ENCODE data around the gene BSCL2. TPM values are rescaled to one million over a fixed set of nuclear protein-coding genes. Genes with fewer than 3 reads are reported as not detected.
A peak's percentile ranks its signal among the peaks of the same experiment; 100 is the strongest.

The BSCL2 gene
- total and polyA plus RNA-seq, 2 of the 13 experiments (the other 11 are each of a cell fraction or from before 2014, with no cell fraction given) = 19.5 to 21.1 TPM

GRCh38 chr11:62645946-62646824 lies 61.0 kb downstream of the BSCL2 start, which contains the start of gene GANAB (continued):
- TF ChIP-seq TFDP2 (CRISPR knock-in tag; IDR thresholded peaks at IDR 0.05) = peak; percentile 91
- 0 out of 2 replicates have a peak, but pooled peaks have one; percentile 16 for TF ChIP-seq ZNF33A (CRISPR knock-in tag; IDR thresholded peaks at IDR 0.05; ENCODE audit: borderline replicate concordance)
- TF ChIP-seq ZNF12 (CRISPR knock-in tag; IDR thresholded peaks at IDR 0.05) = no peak
- TF ChIP-seq KLF12 (CRISPR knock-in tag; IDR thresholded peaks at IDR 0.05; ENCODE audit: borderline replicate concordance) = no peak
- TF ChIP-seq ZNF441 (CRISPR knock-in tag; IDR thresholded peaks at IDR 0.05; ENCODE audit: borderline replicate concordance) = peak; percentile 29; the same call in 1 of the 2 replicates
- peak; percentile 48; the same call in 1 of the 2 replicates for TF ChIP-seq ELF1 (CRISPR knock-in tag; IDR thresholded peaks at IDR 0.05)
- TF ChIP-seq ZNF382 (CRISPR knock-in tag; IDR thresholded peaks at IDR 0.05; ENCODE audit: borderline replicate concordance) = no peak
- TF ChIP-seq MEIS1 (CRISPR knock-in tag; IDR thresholded peaks at IDR 0.05; ENCODE audit: borderline replicate concordance) = 0 out of 2 replicates have a peak, but pooled peaks have one; percentile 15
- 0 out of 2 replicates have a peak, but pooled peaks have one; percentile 24 for TF ChIP-seq ZNF337 (CRISPR knock-in tag; IDR thresholded peaks at IDR 0.05; ENCODE audit: borderline replicate concordance, low read depth)
- 0 out of 2 replicates have a peak, but pooled peaks have one; percentile 65 for TF ChIP-seq PRMT3 (CRISPR knock-in tag; IDR thresholded peaks at IDR 0.05; ENCODE audit: borderline replicate concordance, low read depth)
- 0 out of 2 replicates have a peak, but pooled peaks have one; percentile 63 for TF ChIP-seq KIAA2018 (CRISPR knock-in tag; IDR thresholded peaks at IDR 0.05; ENCODE audit: borderline replicate concordance)
- 0 out of 2 replicates have a peak, but pooled peaks have one; percentile 20 for TF ChIP-seq SP140L (CRISPR knock-in tag; IDR thresholded peaks at IDR 0.05; ENCODE audit: borderline replicate concordance)
- TF ChIP-seq HMGXB4 (CRISPR knock-in tag; IDR thresholded peaks at IDR 0.05; ENCODE audit: borderline replicate concordance in 1 of 2, low read depth in 1 of 2) = peak; percentile 21 to 51; a peak in 1 of 4 replicates
- TF ChIP-seq ZNF570 (CRISPR knock-in tag; IDR thresholded peaks at IDR 0.05; ENCODE audit: borderline replicate concordance) = no peak
- peak; percentile 69 for TF ChIP-seq RBM22 (optimal IDR thresholded peaks at IDR 0.05; ENCODE audit: low read length)
- 0 out of 2 replicates have a peak, but pooled peaks have one; percentile 41 for TF ChIP-seq ZNF264 (CRISPR knock-in tag; IDR thresholded peaks at IDR 0.05)

Data from HepG2 (cell line).